H9 (cell line): ENCODE results near the gene DDC. TPM values are rescaled to one million over a fixed set of nuclear protein-coding genes. Genes with fewer than 3 reads are reported as not detected.

Experiments
- DNase-seq: peaks from one replicate; pipeline ENCODE4 v3.0.0-alpha.2; 2017
- H2AFZ ChIP-seq: one replicate; pipeline ENCODE4 v1.6.1; 2013; ENCODE audit warnings: mild to moderate bottlenecking, low read length, control low read depth, moderate library complexity
- H2AK5ac ChIP-seq: 2 replicates; pipeline ENCODE4 v1.6.1; 2013; ENCODE audit warnings: low read length, control low read depth, mixed read lengths; ENCODE audit not compliant: insufficient read length
- H2BK120ac ChIP-seq: one replicate; pipeline ENCODE4 v1.6.1; 2013; ENCODE audit warnings: low read depth, mild to moderate bottlenecking, low read length, control low read depth, inconsistent platforms; ENCODE audit not compliant: poor library complexity, severe bottlenecking
- H2BK12ac ChIP-seq: 2 replicates; pipeline ENCODE4 v1.6.1; 2013; ENCODE audit warnings: low read length, control low read depth, mixed read lengths, low read depth; ENCODE audit not compliant: insufficient read length
- H2BK15ac ChIP-seq: 2 replicates; pipeline ENCODE4 v1.6.1; 2013; ENCODE audit warnings: low read depth, low read length, control low read depth
- H2BK20ac ChIP-seq: one replicate; pipeline ENCODE4 v1.6.1; 2013; ENCODE audit warnings: low read depth, mild to moderate bottlenecking, low read length, control low read depth, inconsistent platforms; ENCODE audit not compliant: poor library complexity, severe bottlenecking
- H2BK5ac ChIP-seq: 2 replicates; pipeline ENCODE4 v1.6.1; 2013; ENCODE audit warnings: low read length, control low read depth, mixed read lengths; ENCODE audit not compliant: insufficient read length
- H3K14ac ChIP-seq: 2 replicates; pipeline ENCODE4 v1.6.1; 2013; ENCODE audit warnings: low read length, control low read depth; ENCODE audit not compliant: insufficient read depth
- H3K18ac ChIP-seq: 2 replicates; pipeline ENCODE4 v1.6.1; 2013; ENCODE audit warnings: low read depth, mild to moderate bottlenecking, mixed read lengths, low read length, control low read depth; ENCODE audit not compliant: insufficient read length
- H3K23ac ChIP-seq: 2 replicates; pipeline ENCODE4 v1.6.1; 2013; ENCODE audit warnings: low read length, control low read depth, mixed read lengths, low read depth; ENCODE audit not compliant: insufficient read length
- H3K23me2 ChIP-seq: 2 replicates; pipeline ENCODE4 v1.6.1; 2013; ENCODE audit warnings: low read depth, mild to moderate bottlenecking, mixed read lengths, low read length, control low read depth; ENCODE audit not compliant: insufficient read length, poor library complexity, severe bottlenecking
- H3K27ac ChIP-seq: 2 replicates; pipeline ENCODE4 v1.5.1; 2013; ENCODE audit warnings: low read length, control low read depth, mixed read lengths, low read depth; ENCODE audit not compliant: insufficient read length
- H3K27me3 ChIP-seq: 2 replicates; pipeline ENCODE4 v1.6.1; 2013; ENCODE audit warnings: low read length, control low read depth, inconsistent platforms; ENCODE audit not compliant: insufficient read depth
- H3K4ac ChIP-seq: 2 replicates; pipeline ENCODE4 v1.6.1; 2013; ENCODE audit warnings: low read depth, mild to moderate bottlenecking, control low read depth, inconsistent platforms, low read length, moderate library complexity
- H3K4me1 ChIP-seq: 2 replicates; pipeline ENCODE4 v1.6.1; 2013; ENCODE audit warnings: low read length, control low read depth, inconsistent platforms; ENCODE audit not compliant: insufficient read depth
- H3K4me2 ChIP-seq: 2 replicates; pipeline ENCODE4 v1.6.1; 2013; ENCODE audit warnings: low read length, control low read depth, mixed read lengths; ENCODE audit not compliant: insufficient read length, insufficient read depth
- H3K56ac ChIP-seq: 2 replicates; pipeline ENCODE4 v1.6.1; 2013; ENCODE audit warnings: low read depth, mild to moderate bottlenecking, mixed read lengths, low read length, control low read depth; ENCODE audit not compliant: insufficient read length
- H3K79me1 ChIP-seq: 2 replicates; pipeline ENCODE4 v1.6.1; 2013; ENCODE audit warnings: low read depth, mild to moderate bottlenecking, moderate library complexity, low read length, control low read depth, inconsistent platforms; ENCODE audit not compliant: insufficient read depth, poor library complexity, severe bottlenecking
- H3K79me2 ChIP-seq: 2 replicates; pipeline ENCODE4 v1.6.1; 2013; ENCODE audit warnings: low read length, control low read depth, inconsistent platforms; ENCODE audit not compliant: insufficient read depth
- H3K9ac ChIP-seq: 2 replicates; pipeline ENCODE4 v1.6.1; 2013; ENCODE audit warnings: low read length, control low read depth, mixed read lengths; ENCODE audit not compliant: insufficient read length; ENCODE audit errors: extremely low read depth
- H3K9me3 ChIP-seq: one replicate; pipeline ENCODE4 v1.6.1; 2013; ENCODE audit warnings: low read depth, low read length, inconsistent platforms; ENCODE audit not compliant: control insufficient read depth
- H3T11ph ChIP-seq: one replicate; pipeline ENCODE4 v1.6.1; 2013; ENCODE audit warnings: mild to moderate bottlenecking, low read length, control low read depth, inconsistent platforms
- H4K20me1 ChIP-seq: one replicate; pipeline ENCODE4 v1.6.1; 2013; ENCODE audit not compliant: control insufficient read depth, insufficient read length, insufficient read depth
- H4K5ac ChIP-seq: 2 replicates; pipeline ENCODE4 v1.6.1; 2013; ENCODE audit warnings: low read depth, mild to moderate bottlenecking, mixed read lengths, low read length, control low read depth; ENCODE audit not compliant: insufficient read length
- H4K8ac ChIP-seq: replicated peaks from 2 replicates; pipeline ENCODE4 v1.6.1; 2013; ENCODE audit warnings: low read length, control low read depth, mixed read lengths, low read depth; ENCODE audit not compliant: insufficient read length
- H4K91ac ChIP-seq: 2 replicates; pipeline ENCODE4 v1.6.1; 2013; ENCODE audit warnings: low read depth, mild to moderate bottlenecking, moderate library complexity, mixed read lengths, low read length, control low read depth; ENCODE audit not compliant: insufficient read length
- H3K27ac Mint-ChIP-seq, 3 experiments: 2 replicates in 2 of 3; 3 replicates in 1 of 3; pipeline ENCODE4 v1.8.0; 2020 to 2021; ENCODE audit warnings: mixed read lengths in 3 of 3, mild to moderate bottlenecking in 1 of 3, moderate library complexity in 1 of 3
- H3K27me3 Mint-ChIP-seq: 2 replicates; pipeline ENCODE4 v1.8.0; 2021; ENCODE audit warnings: low read depth, mild to moderate bottlenecking, moderate library complexity, mixed read lengths
- H3K36me3 Mint-ChIP-seq, 3 experiments: 2 replicates in 2 of 3; 3 replicates in 1 of 3; pipeline ENCODE4 v1.8.0; 2020 to 2021; ENCODE audit warnings: low read depth in 3 of 3, mixed read lengths in 3 of 3; ENCODE audit not compliant: insufficient read depth in 1 of 3
- H3K4me1 Mint-ChIP-seq, 2 experiments: 2 replicates each; pipeline ENCODE4 v1.8.0; 2020; ENCODE audit warnings: mixed read lengths in 2 of 2
- H3K4me3 Mint-ChIP-seq, 2 experiments: 2 replicates in 1 of 2; 3 replicates in 1 of 2; pipeline ENCODE4 v1.8.0; 2020 to 2021; ENCODE audit warnings: mild to moderate bottlenecking in 2 of 2, mixed read lengths in 2 of 2, moderate library complexity in 1 of 2
- H3K9me3 Mint-ChIP-seq, 2 experiments: 2 replicates in 1 of 2; 3 replicates in 1 of 2; pipeline ENCODE4 v1.8.0; 2020; ENCODE audit warnings: mild to moderate bottlenecking in 2 of 2, mixed read lengths in 2 of 2, moderate library complexity in 1 of 2
- CTCF ChIP-seq: fragments of 200-600 bp; sonication (generic); conservative IDR thresholded peaks from 3 replicates; pipeline ENCODE4 v1.8.0; 2021; ENCODE audit warnings: antibody characterized with exemption, mild to moderate bottlenecking
- WGBS: extraction: QIAGEN DNeasy Blood & Tissue Kit; methylation state at CpG from one replicate; pipeline ENCODE4 v1.1.7; 2013; ENCODE audit warnings: missing lambda C conversion rate, low lambda C conversion rate, mixed read lengths; ENCODE audit not compliant: insufficient read length; ENCODE audit errors: extremely low coverage; 5-methylcytosine and 5-hydroxymethylcytosine counted together
- total RNA-seq: library from RNA; stranded (reverse); gene quantifications from 2 replicates; pipeline ENCODE4 v1.2.1, GENCODE V29; 2021

DDC gene
- total RNA-seq, 1 experiment from 2014 or later = not detected

DNA sequence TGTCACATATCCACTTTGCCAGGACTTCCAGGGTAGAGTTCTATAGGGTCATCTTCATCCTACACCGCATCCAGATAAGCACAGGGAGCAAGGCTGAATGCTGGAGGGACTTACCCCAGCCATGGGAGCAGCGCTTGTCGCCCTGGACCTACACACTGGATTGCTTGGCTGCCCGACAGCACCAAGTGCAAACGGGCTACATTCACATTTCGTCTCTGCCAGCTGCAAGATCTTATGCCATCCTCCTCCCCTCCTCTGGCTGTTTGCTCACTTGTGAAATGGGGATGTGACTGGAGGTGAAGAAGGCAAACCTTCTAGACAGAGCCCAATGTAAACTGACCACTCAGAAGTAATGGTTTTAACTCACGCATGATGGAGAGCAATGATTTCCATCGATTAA lies 1.0 kb downstream of the DDC start:
- peaks cover 1 to 3% of the 10 kb centered on the region in 2 experiments for H3K9me3 Mint-ChIP-seq
- Histone ChIP-seq H3K23ac (no peak overlapping the region), H3K18ac (no peak overlapping the region), H2BK12ac (no peak overlapping the region), H3K9me3 (no peaks in the 10 kb centered on the region), H3K27ac (no peak overlapping the region), H2BK5ac (no peak overlapping the region), H3T11ph (no peak overlapping the region), H3K14ac (no peak overlapping the region), H2BK120ac (no peak overlapping the region), H3K9ac (no peak overlapping the region), H3K23me2 (no peaks in the 10 kb centered on the region), H2AK5ac (no peak overlapping the region), H4K91ac (no peak overlapping the region), H3K4me2 (no peak overlapping the region), H3K79me2 (no peaks in the 10 kb centered on the region), H2BK20ac (no peak overlapping the region), H3K56ac (no peak overlapping the region), H4K5ac (no peak overlapping the region), H2BK15ac (no peak overlapping the region), H3K27me3 (no peaks in the 10 kb centered on the region), H3K79me1 (no peaks in the 10 kb centered on the region), H2AFZ (no peak overlapping the region), H3K4me1 (no peaks in the 10 kb centered on the region), H4K8ac (no peak overlapping the region), H4K20me1 (no peaks in the 10 kb centered on the region), H3K4ac (no peak overlapping the region)
- H3K4me3 Mint-ChIP-seq = no peak overlapping the region
- peaks cover 14% of the 10 kb centered on the region for H3K27me3 Mint-ChIP-seq
- no peak for TF ChIP-seq CTCF
- no peak overlapping the region for H3K27ac Mint-ChIP-seq
- peaks cover 0 to under 1% (median 0%) of the 10 kb centered on the region in 3 experiments; a peak in 1 of 7 replicates for H3K36me3 Mint-ChIP-seq
- DNase-seq = no peak
- peaks cover 14 to 16% of the 10 kb centered on the region in 2 experiments for H3K4me1 Mint-ChIP-seq
- WGBS = no CpG with 5 or more reads among the region's 8 CpGs
